Endodermal cell (in vitro differentiated cells): ENCODE data around the gene MAPK9. TPM values are rescaled to one million over a fixed set of nuclear protein-coding genes. Genes with fewer than 3 reads are reported as not detected.

Experiments
- DNase-seq: peaks from one replicate; pipeline ENCODE4 v3.0.0-alpha.2; 2017
- H3K27ac ChIP-seq: 2 replicates; pipeline ENCODE4 v1.5.1; 2013; ENCODE audit warnings: mild to moderate bottlenecking, low read depth, low read length, moderate library complexity
- H3K27me3 ChIP-seq: 2 replicates; pipeline ENCODE4 v1.6.1; 2013; ENCODE audit warnings: mild to moderate bottlenecking, low read length, moderate library complexity; ENCODE audit not compliant: insufficient read depth, control insufficient read depth, poor library complexity, severe bottlenecking
- H3K36me3 ChIP-seq: 2 replicates; pipeline ENCODE4 v1.7.0; 2013; ENCODE audit warnings: mild to moderate bottlenecking, low read length, moderate library complexity; ENCODE audit not compliant: control insufficient read depth, insufficient read depth
- H3K4me1 ChIP-seq: one replicate; pipeline ENCODE4 v1.7.0; 2013; ENCODE audit warnings: low read length; ENCODE audit not compliant: control insufficient read depth, insufficient read depth
- H3K4me3 ChIP-seq: 2 replicates; pipeline ENCODE4 v1.5.1; 2013; ENCODE audit warnings: mild to moderate bottlenecking, low read length, moderate library complexity
- H3K9ac ChIP-seq: 2 replicates; pipeline ENCODE4 v1.6.1; 2013; ENCODE audit warnings: mild to moderate bottlenecking, low read length, moderate library complexity; ENCODE audit not compliant: poor library complexity, severe bottlenecking; ENCODE audit errors: extremely low read depth
- H3K9me3 ChIP-seq: 2 replicates; pipeline ENCODE4 v1.6.1; 2013; ENCODE audit warnings: mild to moderate bottlenecking, low read length, moderate library complexity; ENCODE audit not compliant: control insufficient read depth
- H3K27ac Mint-ChIP-seq: 2 replicates; pipeline ENCODE4 v1.8.0; 2020; ENCODE audit warnings: mixed read lengths
- H3K27me3 Mint-ChIP-seq: 2 replicates; pipeline ENCODE4 v1.8.0; 2021; ENCODE audit warnings: mild to moderate bottlenecking, mixed read lengths; ENCODE audit not compliant: insufficient read depth
- H3K36me3 Mint-ChIP-seq: 2 replicates; pipeline ENCODE4 v1.8.0; 2020; ENCODE audit warnings: low read depth, mixed read lengths
- H3K4me1 Mint-ChIP-seq: 2 replicates; pipeline ENCODE4 v1.8.0; 2020; ENCODE audit warnings: mixed read lengths
- H3K4me3 Mint-ChIP-seq: 2 replicates; pipeline ENCODE4 v1.8.0; 2020; ENCODE audit warnings: mild to moderate bottlenecking, moderate library complexity, mixed read lengths
- H3K9me3 Mint-ChIP-seq: 2 replicates; pipeline ENCODE4 v1.8.0; 2020; ENCODE audit warnings: mild to moderate bottlenecking, mixed read lengths
- WGBS, 2 experiments: methylation state at CpG; one replicate each; pipeline versions ENCODE4 v1.1.5 to v1.1.7; 2013; ENCODE audit warnings: missing lambda C conversion rate in 2 of 2, mixed read lengths in 1 of 2; ENCODE audit not compliant: insufficient coverage in 1 of 2, insufficient read length in 1 of 2; 5-methylcytosine and 5-hydroxymethylcytosine counted together
- total RNA-seq, 2 donors: library from RNA; stranded (reverse); fragmentation: NEBNext Ultra II Directional in 1 of 2; extraction: Animal tissue kit (Norgen Biotek cat#: 25700) in 1 of 2; gene quantifications; 2 replicates in 1 of 2; 3 replicates in 1 of 2; pipeline ENCODE4 v1.2.1, GENCODE V29; 2021
- TF ChIP-seq, protein P1 (sequence below): fragments of 200-600 bp; sonication (generic); conservative IDR thresholded peaks from 2 replicates; pipeline ENCODE4 v1.5.0; 2021; ENCODE audit warnings: antibody characterized with exemption, mild to moderate bottlenecking

MAPK9 gene
- total RNA-seq, 2 donors from 2014 or later, result 45.6 to 51.8 TPM

DNA sequence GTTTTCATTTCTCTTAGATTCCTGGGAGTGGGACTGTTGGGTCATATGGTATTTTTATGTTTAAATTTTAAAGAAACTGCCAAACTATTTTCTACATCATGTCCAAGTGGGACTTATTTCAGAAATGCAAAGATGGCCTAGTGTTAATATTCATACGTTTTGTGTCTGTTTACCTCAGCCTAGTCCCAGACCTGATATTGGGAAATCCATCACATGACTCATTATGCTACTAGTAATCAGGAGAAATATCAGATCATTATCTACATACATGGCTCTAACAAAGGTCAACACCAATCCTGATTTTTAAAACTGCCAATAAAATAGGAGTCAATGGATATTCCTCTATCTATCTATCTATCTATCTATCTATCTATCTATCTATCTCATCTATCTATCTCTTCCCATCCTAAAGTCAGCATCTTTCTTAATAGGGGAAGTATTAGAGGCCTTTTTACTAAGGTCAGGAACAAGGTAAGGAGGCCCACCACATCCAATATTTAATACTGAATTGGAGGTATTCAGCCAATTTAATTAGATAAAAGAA is 87.5 kb downstream of the MAPK9 start:
- H3K4me1 Mint-ChIP-seq, result peaks cover 9% of the 10 kb centered on the region
- no peaks in the 10 kb centered on the region for H3K4me1 ChIP-seq
- no peak overlapping the region for H3K4me3 Mint-ChIP-seq
- peaks cover 9% of the 10 kb centered on the region for H3K27me3 ChIP-seq
- no peak overlapping the region for H3K27ac ChIP-seq
- H3K27ac Mint-ChIP-seq, result no peak overlapping the region
- no peak for DNase-seq
- no peaks in the 10 kb centered on the region for H3K36me3 ChIP-seq
- TF ChIP-seq, protein P1, sequence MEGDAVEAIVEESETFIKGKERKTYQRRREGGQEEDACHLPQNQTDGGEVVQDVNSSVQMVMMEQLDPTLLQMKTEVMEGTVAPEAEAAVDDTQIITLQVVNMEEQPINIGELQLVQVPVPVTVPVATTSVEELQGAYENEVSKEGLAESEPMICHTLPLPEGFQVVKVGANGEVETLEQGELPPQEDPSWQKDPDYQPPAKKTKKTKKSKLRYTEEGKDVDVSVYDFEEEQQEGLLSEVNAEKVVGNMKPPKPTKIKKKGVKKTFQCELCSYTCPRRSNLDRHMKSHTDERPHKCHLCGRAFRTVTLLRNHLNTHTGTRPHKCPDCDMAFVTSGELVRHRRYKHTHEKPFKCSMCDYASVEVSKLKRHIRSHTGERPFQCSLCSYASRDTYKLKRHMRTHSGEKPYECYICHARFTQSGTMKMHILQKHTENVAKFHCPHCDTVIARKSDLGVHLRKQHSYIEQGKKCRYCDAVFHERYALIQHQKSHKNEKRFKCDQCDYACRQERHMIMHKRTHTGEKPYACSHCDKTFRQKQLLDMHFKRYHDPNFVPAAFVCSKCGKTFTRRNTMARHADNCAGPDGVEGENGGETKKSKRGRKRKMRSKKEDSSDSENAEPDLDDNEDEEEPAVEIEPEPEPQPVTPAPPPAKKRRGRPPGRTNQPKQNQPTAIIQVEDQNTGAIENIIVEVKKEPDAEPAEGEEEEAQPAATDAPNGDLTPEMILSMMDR, result no peak
- H3K4me3 ChIP-seq, result no peak overlapping the region
- WGBS, 2 experiments, result 74 to 80% methylated on average over 1 of the region's 1 CpG
- no peaks in the 10 kb centered on the region for H3K36me3 Mint-ChIP-seq
- H3K9ac ChIP-seq, result no peak overlapping the region
- peaks cover 21% of the 10 kb centered on the region for H3K27me3 Mint-ChIP-seq
- H3K9me3 Mint-ChIP-seq, result no peaks in the 10 kb centered on the region
- no peaks in the 10 kb centered on the region for H3K9me3 ChIP-seq

DNA sequence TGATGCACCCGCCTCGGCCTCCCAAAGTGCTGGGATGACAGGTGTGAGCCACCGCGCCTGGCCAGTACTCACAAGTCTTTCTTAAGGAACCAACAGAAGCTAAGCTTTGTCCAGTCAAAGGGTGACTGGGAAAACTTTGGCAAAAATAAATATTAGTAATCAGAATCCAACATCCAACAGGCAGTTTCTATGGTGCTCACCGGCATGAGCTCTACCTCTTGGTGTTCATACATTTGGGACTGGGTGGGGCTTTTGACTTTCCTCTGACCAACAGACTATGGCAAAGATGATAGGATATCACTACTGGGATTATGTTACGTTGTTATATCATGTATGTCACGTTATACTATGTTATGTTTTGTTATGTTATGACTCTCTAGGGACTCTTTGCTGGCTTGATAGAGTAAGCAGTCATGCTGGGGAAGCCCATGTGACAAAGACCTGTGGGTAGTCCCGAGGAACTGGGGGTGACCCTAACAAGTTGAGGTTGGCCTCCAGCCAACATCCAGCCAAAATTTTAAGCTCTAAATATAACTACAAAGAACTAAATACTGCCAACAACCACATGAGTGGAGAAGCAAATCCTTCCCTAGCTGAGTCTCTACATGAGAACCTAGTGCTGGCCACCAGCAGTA is 88.8 kb downstream of the MAPK9 start:
- peaks cover 5% of the 10 kb centered on the region for H3K4me1 Mint-ChIP-seq
- no peak for DNase-seq
- Histone ChIP-seq H3K27ac (no peak overlapping the region), H3K4me3 (no peak overlapping the region), H3K9ac (no peak overlapping the region), H3K27me3 (peaks cover 5% of the 10 kb centered on the region), H3K36me3 (no peaks in the 10 kb centered on the region), H3K9me3 (no peaks in the 10 kb centered on the region), H3K4me1 (no peaks in the 10 kb centered on the region)
- H3K4me3 Mint-ChIP-seq, result no peak overlapping the region
- TF ChIP-seq, protein P1, result no peak
- H3K27me3 Mint-ChIP-seq, result peaks cover 16% of the 10 kb centered on the region
- no peaks in the 10 kb centered on the region for H3K36me3 Mint-ChIP-seq
- H3K27ac Mint-ChIP-seq, result no peak overlapping the region
- H3K9me3 Mint-ChIP-seq, result no peaks in the 10 kb centered on the region
- 95 to 96% methylated on average over 8 of the region's 8 CpGs for WGBS, 2 experiments

DNA sequence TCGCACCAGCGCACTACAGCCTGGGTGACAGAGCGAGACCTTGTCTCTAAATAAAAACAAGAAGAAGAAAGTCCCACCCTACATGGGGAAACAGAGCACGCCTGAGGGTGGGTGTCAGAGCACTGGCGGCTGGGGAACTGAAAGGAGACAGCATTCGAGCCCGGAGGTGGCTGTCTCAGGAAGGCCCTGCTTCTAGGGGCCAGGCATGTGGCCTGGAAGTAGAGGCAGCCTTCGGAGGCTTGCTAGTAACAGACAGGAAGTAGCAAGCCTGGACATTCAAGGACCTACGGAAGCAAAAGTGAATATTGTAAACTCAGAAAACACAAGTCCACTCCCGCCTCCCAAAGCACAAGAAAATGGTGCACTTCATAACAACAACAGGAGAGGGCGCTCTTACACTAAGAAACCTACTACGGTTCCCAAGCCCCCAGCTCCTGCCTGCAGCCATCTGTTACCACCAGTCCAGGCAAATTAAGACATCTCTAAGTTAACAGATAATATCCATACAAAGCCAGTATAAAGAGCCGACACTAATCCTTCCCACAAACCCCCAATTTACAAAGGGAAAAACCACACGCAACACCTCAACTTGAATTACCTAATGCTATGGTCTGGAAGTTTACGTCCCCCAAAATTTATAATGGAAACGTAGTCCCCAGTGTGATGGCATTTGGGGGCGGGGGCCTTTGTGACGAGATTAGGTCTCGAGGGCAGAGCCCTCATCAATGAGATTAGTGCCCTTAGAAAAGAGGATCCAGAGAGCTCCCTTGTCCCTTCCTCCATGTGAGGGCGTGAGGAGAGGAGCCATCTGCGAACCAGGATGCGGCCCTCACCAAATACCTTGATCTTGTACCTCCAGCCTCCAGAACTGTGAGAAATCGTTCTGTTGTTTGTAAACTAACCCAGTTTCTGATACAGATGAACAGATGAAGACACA is 90.6 kb downstream of the MAPK9 start:
- Histone ChIP-seq H3K4me3 (no peak overlapping the region), H3K9me3 (no peaks in the 10 kb centered on the region), H3K9ac (no peak overlapping the region), H3K27ac (no peak overlapping the region), H3K36me3 (no peaks in the 10 kb centered on the region), H3K27me3 (no peaks in the 10 kb centered on the region), H3K4me1 (no peaks in the 10 kb centered on the region)
- H3K4me1 Mint-ChIP-seq, result no peaks in the 10 kb centered on the region
- no peaks in the 10 kb centered on the region for H3K36me3 Mint-ChIP-seq
- TF ChIP-seq, protein P1, result peak; percentile 85
- no peak overlapping the region for H3K4me3 Mint-ChIP-seq
- H3K9me3 Mint-ChIP-seq, result no peaks in the 10 kb centered on the region
- H3K27me3 Mint-ChIP-seq, result peaks cover under 1% of the 10 kb centered on the region
- DNase-seq, result peak; percentile 90
- WGBS, 2 experiments, result 87% methylated on average over 14 to 23 of the region's 23 CpGs
- H3K27ac Mint-ChIP-seq, result no peak overlapping the region
